A549 (cell line): ENCODE results near the gene PRKN. TPM values are rescaled to one million over a fixed set of nuclear protein-coding genes. Genes with fewer than 3 reads are reported as not detected.
"Not testable (repeated sequence)": the region's sequence is repeated elsewhere in the genome, so short reads cannot be mapped to it uniquely, and the experiment has no call there.

Experiments used
- ATAC-seq, 2 experiments: fragments of 200-7000 bp in 1 of 2; fragments of >200 bp in 1 of 2; cut with Nextera tagmentation in 1 of 2; cut with Tn5 transposase in 1 of 2; 3 replicates each; pipeline versions ENCODE4 v1.8.0 to v1.9.1; 2018 to 2020; ENCODE audit warnings: mild to moderate bottlenecking in 1 of 2, moderate library complexity in 1 of 2
- CTCF ChIA-PET: fragments of 300-600 bp; sonication (Branson Sonifier 250); formaldehyde crosslinking; extraction: SDS; loops from one replicate; lab custom pipeline; 2021; ENCODE audit warnings: antibody characterized with exemption, inconsistent platforms; lab: Yijun Ruan, JAX
- POLR2A ChIA-PET: fragments of 350-600 bp; formaldehyde crosslinking; extraction: SDS; loops from one replicate; lab custom pipeline; 2021; ENCODE audit warnings: antibody characterized with exemption, inconsistent platforms; lab: Yijun Ruan, JAX
- DNase-seq, 2 experiments: peaks; one replicate each; pipeline versions ENCODE4 v3.0.0 to v3.0.0-alpha.2; 2011 to 2016; ENCODE audit warnings: low read depth in 1 of 2, low spot score in 1 of 2
- FAIRE-seq: peaks from 2 replicates; lab custom pipeline; 2011; peaks lifted over from hg19 to GRCh38; lab: Jason Lieb, UNC
- H3K27ac ChIP-seq, 2 experiments: fragments of >200 bp; sonication (Bioruptor Twin); formaldehyde crosslinking; 3 replicates each; pipeline ENCODE4 v1.5.1; 2016 to 2017
- H3K4me1 ChIP-seq: fragments of >200 bp; sonication (Bioruptor Twin); formaldehyde crosslinking; 3 replicates; pipeline ENCODE4 v1.6.1; 2016
- H3K4me2 ChIP-seq: fragments of >200 bp; sonication (Bioruptor Twin); formaldehyde crosslinking; 3 replicates; pipeline ENCODE4 v1.6.1; 2016
- H3K4me3 ChIP-seq: fragments of >200 bp; sonication (Bioruptor Twin); formaldehyde crosslinking; 3 replicates; pipeline ENCODE4 v1.5.1; 2016
- H3K9me3 ChIP-seq: fragments of >200 bp; sonication (Bioruptor Twin); formaldehyde crosslinking; 3 replicates; pipeline ENCODE4 v1.6.1; 2016
- BHLHE40 ChIP-seq: IDR thresholded peaks from 2 replicates; pipeline ENCODE4 v1.6.1; 2012; ENCODE audit warnings: low read depth, low read length, inconsistent platforms
- CBX2 ChIP-seq: fragments of 200-600 bp; sonication (generic); IDR thresholded peaks from 2 replicates; pipeline ENCODE4 v1.6.1; 2016; ENCODE audit warnings: low read depth, mild to moderate bottlenecking, borderline replicate concordance
- CHD4 ChIP-seq: fragments of 200-600 bp; sonication (generic); IDR thresholded peaks from 2 replicates; pipeline ENCODE4 v1.6.1; 2016; ENCODE audit warnings: antibody characterized with exemption, mild to moderate bottlenecking, borderline replicate concordance
- FOSL2 ChIP-seq, 2 experiments: fragments of 450-650 bp in 1 of 2; fragments of >200 bp in 1 of 2; sonication (Bioruptor Twin) in 1 of 2; formaldehyde crosslinking; IDR thresholded peaks; 2 replicates each; pipeline versions ENCODE4 v1.5.0 to v1.6.1; 2016 to 2020; ENCODE audit warnings: mild to moderate bottlenecking in 1 of 2, moderate library complexity in 1 of 2
- FOXS1 ChIP-seq: fragments of 250-450 bp; sonication (Bioruptor Pico); IDR thresholded peaks from 2 replicates; pipeline ENCODE4 v1.5.0; 2020; ENCODE audit warnings: mild to moderate bottlenecking, moderate library complexity
- HDAC2 ChIP-seq: fragments of 200-600 bp; sonication (generic); IDR thresholded peaks from 2 replicates; pipeline ENCODE4 v1.6.1; 2016
- HEYL ChIP-seq: fragments of 250-450 bp; sonication (Bioruptor Pico); IDR thresholded peaks from 2 replicates; pipeline ENCODE4 v1.8.0; 2021; ENCODE audit warnings: mild to moderate bottlenecking, moderate library complexity
- HOXA7 ChIP-seq: fragments of 250-450 bp; sonication (Bioruptor Pico); IDR thresholded peaks from 2 replicates; pipeline ENCODE4 v1.5.0; 2020; ENCODE audit warnings: mild to moderate bottlenecking, moderate library complexity
- NPAS2 ChIP-seq: fragments of 250-450 bp; sonication (Bioruptor Pico); IDR thresholded peaks from 2 replicates; pipeline ENCODE4 v1.8.0; 2022; ENCODE audit warnings: mild to moderate bottlenecking, moderate library complexity, borderline replicate concordance
- POLR2A ChIP-seq: IDR thresholded peaks from 2 replicates; pipeline ENCODE4 v1.6.1; 2012; ENCODE audit warnings: mild to moderate bottlenecking, low read length
- POLR2AphosphoS2 ChIP-seq: conservative IDR thresholded peaks from 2 replicates; pipeline ENCODE4 v1.6.1; 2012; ENCODE audit warnings: low read length, improper control_type of control experiment, inconsistent platforms
- RAD21 ChIP-seq, 2 experiments: fragments of >200 bp in 1 of 2; sonication (Bioruptor Twin) in 1 of 2; formaldehyde crosslinking in 1 of 2; IDR thresholded peaks in 1 of 2; conservative IDR thresholded peaks in 1 of 2; 2 replicates in 1 of 2; 3 replicates in 1 of 2; pipeline ENCODE4 v1.6.1; 2012 to 2018; ENCODE audit warnings: inconsistent platforms in 1 of 2
- RCOR1 ChIP-seq: fragments of 150-350 bp; IDR thresholded peaks from 2 replicates; pipeline ENCODE4 v1.6.1; 2014; ENCODE audit warnings: antibody characterized with exemption, low read length, low read depth
- SMC3 ChIP-seq: fragments of >200 bp; sonication (Bioruptor Twin); formaldehyde crosslinking; IDR thresholded peaks from 3 replicates; pipeline ENCODE4 v1.6.1; 2018; ENCODE audit warnings: inconsistent platforms
- ZC3H11A ChIP-seq: fragments of 450-650 bp; IDR thresholded peaks from 2 replicates; pipeline ENCODE4 v1.6.1; 2014; ENCODE audit warnings: antibody characterized with exemption, mild to moderate bottlenecking
- ZFP36 ChIP-seq: fragments of 450-650 bp; IDR thresholded peaks from 2 replicates; pipeline ENCODE4 v1.6.1; 2014; ENCODE audit warnings: borderline replicate concordance; ENCODE audit not compliant: partially characterized antibody
- ZSCAN20 ChIP-seq: fragments of 250-450 bp; sonication (Bioruptor Pico); IDR thresholded peaks from 2 replicates; pipeline ENCODE4 v1.8.0; 2022; ENCODE audit warnings: mild to moderate bottlenecking, moderate library complexity
- WGBS: methylation state at CpG from one replicate; pipeline ENCODE4 v1.1.6; 2017; ENCODE audit errors: missing lambda C conversion rate; 5-methylcytosine and 5-hydroxymethylcytosine counted together
- polyA plus RNA-seq, 4 experiments: library from polyadenylated mRNA; depleted of rRNA in 3 of 4; stranded (reverse); fragments of >200 nt; fragmentation: RNase III in 1 of 4; extraction: RNeasy Plus Mini Kit Qiagen cat#74134 plus additional on column Dnase treatment in 1 of 4; gene quantifications; 2 replicates in 3 of 4; 3 replicates in 1 of 4; pipeline ENCODE4 v1.2.3, GENCODE V29; 2011 to 2017
- TF ChIP-seq, protein P1 (sequence below): fragments of 250-450 bp; sonication (Bioruptor Pico); IDR thresholded peaks from 2 replicates; pipeline ENCODE4 v1.5.0; 2020; ENCODE audit warnings: low read depth, mild to moderate bottlenecking, moderate library complexity
- TF ChIP-seq, protein P2 (sequence below): fragments of >200 bp; sonication (Bioruptor Twin); formaldehyde crosslinking; IDR thresholded peaks from 3 replicates; pipeline ENCODE4 v1.6.1; 2016
- TF ChIP-seq, protein P3 (sequence below): fragments of 200-600 bp; sonication (generic); IDR thresholded peaks from 2 replicates; pipeline ENCODE4 v1.6.1; 2016; ENCODE audit warnings: antibody characterized with exemption, mild to moderate bottlenecking, moderate library complexity

Gene PRKN
- polyA plus RNA-seq, 2 of the 4 experiments (the other 2 are of a cell fraction): 0.36 to 0.39 TPM

GRCh38 chr6:161826512-161826911 lies 901.1 kb downstream of the PRKN start:
- no peak overlapping the region for H3K4me3 ChIP-seq
- no peak overlapping the region for H3K4me2 ChIP-seq
- ATAC-seq: no peak
- no peak for DNase-seq
- WGBS: 72% methylated on average over 6 of the region's 6 CpGs
- no peak overlapping the region for H3K27ac ChIP-seq
- POLR2A ChIA-PET: no interaction called here
- FAIRE-seq: no peak
- no peaks in the 10 kb centered on the region for H3K9me3 ChIP-seq
- H3K4me1 ChIP-seq: no peaks in the 10 kb centered on the region
- TF ChIP-seq POLR2AphosphoS2 (no peak), ZSCAN20 (CRISPR knock-in tag) (no peak), CHD4 (no peak), RAD21 (conservative IDR thresholded peaks at IDR 0.05 in 1 of 2, IDR thresholded peaks at IDR 0.05 in 1 of 2) (no peak), FOXS1 (CRISPR knock-in tag) (no peak), FOSL2 (IDR thresholded peaks at IDR 0.05) (no peak), FOSL2 (CRISPR knock-in tag; IDR thresholded peaks at IDR 0.05) (no peak)
- TF ChIP-seq, protein P1, sequence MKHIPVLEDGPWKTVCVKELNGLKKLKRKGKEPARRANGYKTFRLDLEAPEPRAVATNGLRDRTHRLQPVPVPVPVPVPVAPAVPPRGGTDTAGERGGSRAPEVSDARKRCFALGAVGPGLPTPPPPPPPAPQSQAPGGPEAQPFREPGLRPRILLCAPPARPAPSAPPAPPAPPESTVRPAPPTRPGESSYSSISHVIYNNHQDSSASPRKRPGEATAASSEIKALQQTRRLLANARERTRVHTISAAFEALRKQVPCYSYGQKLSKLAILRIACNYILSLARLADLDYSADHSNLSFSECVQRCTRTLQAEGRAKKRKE: no peak
- TF ChIP-seq, protein P2, sequence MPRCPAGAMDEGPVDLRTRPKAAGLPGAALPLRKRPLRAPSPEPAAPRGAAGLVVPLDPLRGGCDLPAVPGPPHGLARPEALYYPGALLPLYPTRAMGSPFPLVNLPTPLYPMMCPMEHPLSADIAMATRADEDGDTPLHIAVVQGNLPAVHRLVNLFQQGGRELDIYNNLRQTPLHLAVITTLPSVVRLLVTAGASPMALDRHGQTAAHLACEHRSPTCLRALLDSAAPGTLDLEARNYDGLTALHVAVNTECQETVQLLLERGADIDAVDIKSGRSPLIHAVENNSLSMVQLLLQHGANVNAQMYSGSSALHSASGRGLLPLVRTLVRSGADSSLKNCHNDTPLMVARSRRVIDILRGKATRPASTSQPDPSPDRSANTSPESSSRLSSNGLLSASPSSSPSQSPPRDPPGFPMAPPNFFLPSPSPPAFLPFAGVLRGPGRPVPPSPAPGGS: no peak
- TF ChIP-seq, protein P3, sequence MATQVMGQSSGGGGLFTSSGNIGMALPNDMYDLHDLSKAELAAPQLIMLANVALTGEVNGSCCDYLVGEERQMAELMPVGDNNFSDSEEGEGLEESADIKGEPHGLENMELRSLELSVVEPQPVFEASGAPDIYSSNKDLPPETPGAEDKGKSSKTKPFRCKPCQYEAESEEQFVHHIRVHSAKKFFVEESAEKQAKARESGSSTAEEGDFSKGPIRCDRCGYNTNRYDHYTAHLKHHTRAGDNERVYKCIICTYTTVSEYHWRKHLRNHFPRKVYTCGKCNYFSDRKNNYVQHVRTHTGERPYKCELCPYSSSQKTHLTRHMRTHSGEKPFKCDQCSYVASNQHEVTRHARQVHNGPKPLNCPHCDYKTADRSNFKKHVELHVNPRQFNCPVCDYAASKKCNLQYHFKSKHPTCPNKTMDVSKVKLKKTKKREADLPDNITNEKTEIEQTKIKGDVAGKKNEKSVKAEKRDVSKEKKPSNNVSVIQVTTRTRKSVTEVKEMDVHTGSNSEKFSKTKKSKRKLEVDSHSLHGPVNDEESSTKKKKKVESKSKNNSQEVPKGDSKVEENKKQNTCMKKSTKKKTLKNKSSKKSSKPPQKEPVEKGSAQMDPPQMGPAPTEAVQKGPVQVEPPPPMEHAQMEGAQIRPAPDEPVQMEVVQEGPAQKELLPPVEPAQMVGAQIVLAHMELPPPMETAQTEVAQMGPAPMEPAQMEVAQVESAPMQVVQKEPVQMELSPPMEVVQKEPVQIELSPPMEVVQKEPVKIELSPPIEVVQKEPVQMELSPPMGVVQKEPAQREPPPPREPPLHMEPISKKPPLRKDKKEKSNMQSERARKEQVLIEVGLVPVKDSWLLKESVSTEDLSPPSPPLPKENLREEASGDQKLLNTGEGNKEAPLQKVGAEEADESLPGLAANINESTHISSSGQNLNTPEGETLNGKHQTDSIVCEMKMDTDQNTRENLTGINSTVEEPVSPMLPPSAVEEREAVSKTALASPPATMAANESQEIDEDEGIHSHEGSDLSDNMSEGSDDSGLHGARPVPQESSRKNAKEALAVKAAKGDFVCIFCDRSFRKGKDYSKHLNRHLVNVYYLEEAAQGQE: no peak
- CTCF ChIA-PET: interaction anchor here (0.6 to 1.7 kb wide), 3 partner anchors 12 to 408 kb away, joined by 3 to 4 read pairs (median 3); no protein-coding TSS in a partner anchor

DNA sequence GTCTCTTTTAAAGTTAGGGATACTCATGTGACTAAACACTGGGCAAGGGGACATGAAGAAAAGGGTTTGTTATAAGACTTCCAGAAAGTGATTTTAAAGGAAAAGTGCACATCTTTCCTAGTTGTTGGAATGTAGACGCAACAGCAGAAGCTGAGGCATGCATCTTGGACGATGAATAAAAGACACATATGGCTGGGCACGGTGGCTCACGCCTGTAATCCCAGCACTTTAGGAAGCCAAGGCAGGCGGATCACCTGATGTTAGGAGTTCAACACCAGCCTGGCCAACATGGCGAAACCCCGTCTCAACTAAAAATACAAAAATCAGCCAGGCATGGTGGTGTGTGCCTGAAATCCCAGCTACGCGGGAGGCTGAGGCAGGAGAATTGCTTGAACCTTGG lies 905.4 kb downstream of the PRKN start:
- H3K27ac ChIP-seq, H3K4me2 ChIP-seq, H3K4me1 ChIP-seq, POLR2A ChIA-PET, FAIRE-seq, H3K9me3 ChIP-seq, ATAC-seq, DNase-seq, H3K4me3 ChIP-seq: not testable (repeated sequence)
- 80% methylated on average over 7 of the region's 9 CpGs for WGBS
- CTCF ChIA-PET: interaction anchor here (0.6 kb wide), 1 partner anchor 110 kb away, joined by 4 read pairs; no protein-coding TSS in a partner anchor

DNA sequence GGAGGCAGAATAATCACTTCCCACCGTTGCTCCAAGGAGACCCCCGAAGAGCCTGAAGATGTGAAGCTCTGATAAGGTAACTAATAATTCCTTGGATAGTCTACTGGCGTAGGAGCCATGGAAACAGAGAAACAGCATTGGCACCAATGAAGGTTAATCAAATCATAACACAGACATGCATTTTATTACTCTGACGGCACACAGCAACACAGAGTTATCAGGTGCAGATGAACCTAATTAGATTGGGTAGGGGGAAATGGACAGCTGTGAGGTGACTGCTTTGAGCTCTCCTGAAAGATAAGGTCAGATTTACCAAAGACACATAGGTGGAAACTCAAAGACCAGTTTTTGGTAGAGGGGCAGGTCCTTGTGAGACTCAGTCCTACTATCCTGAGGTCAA lies 909.7 kb downstream of the PRKN start:
- WGBS: 63% methylated on average over 4 of the region's 4 CpGs
- no peak for ATAC-seq
- DNase-seq: no peak
- Histone ChIP-seq H3K4me1 (no peaks in the 10 kb centered on the region), H3K4me2 (no peak overlapping the region), H3K27ac (no peak overlapping the region), H3K4me3 (no peak overlapping the region), H3K9me3 (no peaks in the 10 kb centered on the region)
- POLR2A ChIA-PET: no interaction called here
- CTCF ChIA-PET: no interaction called here
- TF ChIP-seq BHLHE40: no peak
- TF ChIP-seq ZFP36: no peak
- no peak for TF ChIP-seq POLR2A
- no peak for TF ChIP-seq RCOR1
- no peak for TF ChIP-seq HEYL (CRISPR knock-in tag)
- TF ChIP-seq HOXA7 (CRISPR knock-in tag): no peak
- no peak for TF ChIP-seq ZC3H11A
- no peak for TF ChIP-seq SMC3
- no peak for TF ChIP-seq NPAS2 (CRISPR knock-in tag)
- no peak for TF ChIP-seq HDAC2
- TF ChIP-seq CBX2: no peak
- no peak for FAIRE-seq
